ENCODE results near the gene SNTB2. TPM values are rescaled to one million over a fixed set of nuclear protein-coding genes. Genes with fewer than 3 reads are reported as not detected.
"Not testable (repeated sequence)": the region's sequence is repeated elsewhere in the genome, so short reads cannot be mapped to it uniquely, and the experiment has no call there.

The SNTB2 gene
- total and polyA plus RNA-seq, 2 of the 8 experiments (the other 6 are each of a cell fraction or from before 2014, with no cell fraction given): 6.0 to 16.1 TPM

- H3K56ac ChIP-seq (replicated peaks; ENCODE audit: insufficient read length, low read depth, low read length); H3K27ac ChIP-seq (ENCODE audit: low read depth, low read length); H3K9ac ChIP-seq (replicated peaks in 1 of 4; ENCODE audit: extremely low read depth in 1 of 4, low read depth in 3 of 4, low read length in 3 of 4); H3K23me2 ChIP-seq (ENCODE audit: low read depth, low read length); H2BK120ac ChIP-seq (replicated peaks; ENCODE audit: low read depth, low read length); H2BK20ac ChIP-seq (ENCODE audit: low read length); H3K79me1 ChIP-seq (ENCODE audit: low read depth, low read length); H2AFZ ChIP-seq (ENCODE audit: low read length); H2AK5ac ChIP-seq (ENCODE audit: low read depth, low read length); H2BK5ac ChIP-seq (ENCODE audit: low read depth, low read length); H3K4me3 ChIP-seq (ENCODE audit: extremely low read depth in 1 of 4, insufficient read depth in 2 of 4, low read depth in 3 of 4, low read length in 4 of 4); H3K27me3 ChIP-seq (replicated peaks in 1 of 4; ENCODE audit: control insufficient read depth in 3 of 4, extremely low read depth in 1 of 4, insufficient read depth in 3 of 4, low read length in 3 of 4); H4K91ac ChIP-seq (replicated peaks; ENCODE audit: insufficient read length, low read length); H2BK12ac ChIP-seq (ENCODE audit: low read depth, low read length); H3K4me1 ChIP-seq (replicated peaks in 1 of 4; ENCODE audit: control insufficient read depth in 3 of 4, insufficient read depth in 4 of 4, low read length in 3 of 4); H4K5ac ChIP-seq (ENCODE audit: insufficient read length, low read depth, low read length); H3K4me2 ChIP-seq (ENCODE audit: insufficient read depth in 1 of 2, low read depth in 2 of 2, low read length in 2 of 2); FAIRE-seq; H3K9me3 ChIP-seq (ENCODE audit: insufficient read depth in 2 of 2, low read depth in 1 of 2, low read length in 1 of 2); H4K20me1 ChIP-seq (replicated peaks in 1 of 2; ENCODE audit: control insufficient read depth in 1 of 2, insufficient read depth in 2 of 2, low read length in 2 of 2); H2BK15ac ChIP-seq (ENCODE audit: low read length); DNase-seq (ENCODE audit: low read depth in 1 of 2, low spot score in 2 of 2); H3K4ac ChIP-seq (replicated peaks; ENCODE audit: insufficient read length, low read depth, low read length); H3K14ac ChIP-seq (ENCODE audit: insufficient read length); H4K8ac ChIP-seq (ENCODE audit: extremely low read depth, insufficient read depth, low read length); H3K18ac ChIP-seq (ENCODE audit: extremely low read depth, low read length); H3K23ac ChIP-seq (ENCODE audit: insufficient read length): not testable (repeated sequence)
- CTCF ChIA-PET (ENCODE audit: partially characterized antibody): interaction anchor here (0.8 to 1.8 kb wide), 3 partner anchors 11 to 238 kb away, joined by 4 to 6 read pairs (median 5); no protein-coding TSS in a partner anchor
- WGBS, 2 experiments (ENCODE audit: extremely low coverage in 1 of 2, insufficient coverage in 1 of 2, insufficient read length in 1 of 2, insufficient replicate concordance in 2 of 2, low coverage in 1 of 2, low lambda C conversion rate in 2 of 2, missing lambda C conversion rate in 1 of 2): 96% methylated on average over 7 of the region's 7 CpGs; no CpG with 5 or more reads in 1 of the 2 experiments
- H3K79me2 ChIP-seq (ENCODE audit: control insufficient read depth in 1 of 2, insufficient read depth in 2 of 2, low read length in 2 of 2): peaks cover 6 to 40% of the 10 kb centered on the region in 2 experiments; a peak in 3 of 4 replicates
- H3K36me3 ChIP-seq (ENCODE audit: control insufficient read depth in 2 of 4, insufficient read depth in 4 of 4, low read length in 3 of 4): peaks cover 29 to 78% (median 64%) of the 10 kb centered on the region in 4 experiments
- POLR2A ChIA-PET (ENCODE audit: partially characterized antibody): interaction anchor here (0.7 kb wide), 1 partner anchor 10 kb away, joined by 3 read pairs; no protein-coding TSS in a partner anchor
Measured at GRCh38 chr16:69139464-69139863, 47.5 kb upstream of the SNTB2 start.
